H1 (cell line): ENCODE data around the gene ZSCAN21. TPM values are rescaled to one million over a fixed set of nuclear protein-coding genes. Genes with fewer than 3 reads are reported as not detected.

ENCODE experiments used
- CTCF ChIA-PET: fragments of 300-600 bp; sonication (Branson Sonifier 250); formaldehyde crosslinking; loops from one replicate; lab custom pipeline; 2021; ENCODE audit not compliant: partially characterized antibody; lab: Charles Lee
- POLR2A ChIA-PET: fragments of 300-600 bp; sonication (Branson Sonifier 250); formaldehyde crosslinking; loops from one replicate; lab custom pipeline; 2021; ENCODE audit warnings: inconsistent platforms; ENCODE audit not compliant: partially characterized antibody; lab: Charles Lee
- DNase-seq, 2 experiments: peaks; one replicate each; pipeline versions ENCODE4 v3.0.0 to v3.0.0-alpha.2; 2010 to 2022; ENCODE audit warnings: low spot score in 2 of 2, low read depth in 1 of 2, mixed read lengths in 1 of 2
- FAIRE-seq: peaks from 2 replicates; lab custom pipeline; 2011; peaks lifted over from hg19 to GRCh38; lab: Jason Lieb, UNC
- H2AFZ ChIP-seq: 2 replicates; pipeline ENCODE4 v1.8.1; 2012; ENCODE audit warnings: low read length, inconsistent platforms
- H2AK5ac ChIP-seq: 2 replicates; pipeline ENCODE4 v1.6.1; 2013; ENCODE audit warnings: low read depth, low read length
- H2BK120ac ChIP-seq: replicated peaks from 2 replicates; pipeline ENCODE3; 2013; ENCODE audit warnings: low read depth, low read length, inconsistent platforms
- H2BK12ac ChIP-seq: 2 replicates; pipeline ENCODE4 v1.6.1; 2013; ENCODE audit warnings: low read depth, low read length
- H2BK15ac ChIP-seq: 2 replicates; pipeline ENCODE4 v1.6.1; 2013; ENCODE audit warnings: low read length
- H2BK20ac ChIP-seq: 2 replicates; pipeline ENCODE4 v1.6.1; 2013; ENCODE audit warnings: low read length
- H2BK5ac ChIP-seq: 2 replicates; pipeline ENCODE4 v1.6.1; 2013; ENCODE audit warnings: low read depth, low read length
- H3K14ac ChIP-seq: 2 replicates; pipeline ENCODE4 v1.6.1; 2013; ENCODE audit warnings: inconsistent platforms; ENCODE audit not compliant: insufficient read length
- H3K18ac ChIP-seq: 2 replicates; pipeline ENCODE4 v1.6.1; 2013; ENCODE audit warnings: low read length; ENCODE audit errors: extremely low read depth
- H3K23ac ChIP-seq: 2 replicates; pipeline ENCODE4 v1.6.1; 2013; ENCODE audit warnings: inconsistent platforms; ENCODE audit not compliant: insufficient read length
- H3K23me2 ChIP-seq: 2 replicates; pipeline ENCODE4 v1.6.1; 2013; ENCODE audit warnings: low read depth, low read length
- H3K27ac ChIP-seq: 2 replicates; pipeline ENCODE4 v1.6.1; 2011; ENCODE audit warnings: low read depth, low read length, inconsistent platforms
- H3K27me3 ChIP-seq, 4 experiments: replicated peaks in 1 of 4; 1 replicate in 1 of 4; 2 replicates in 3 of 4; pipeline versions ENCODE4 v1.6.1 to v1.8.1; 2011 to 2013; ENCODE audit warnings: low read length in 3 of 4, mild to moderate bottlenecking in 3 of 4, inconsistent platforms in 2 of 4, mixed read lengths in 2 of 4, moderate library complexity in 1 of 4; ENCODE audit not compliant: control insufficient read depth in 3 of 4, insufficient read depth in 3 of 4; ENCODE audit errors: extremely low read depth in 1 of 4
- H3K36me3 ChIP-seq, 4 experiments: 2 replicates each; pipeline versions ENCODE4 v1.6.1 to v1.8.1; 2011 to 2013; ENCODE audit warnings: mild to moderate bottlenecking in 4 of 4, low read length in 3 of 4, moderate library complexity in 2 of 4, control low read depth in 1 of 4, inconsistent platforms in 1 of 4; ENCODE audit not compliant: insufficient read depth in 4 of 4, control insufficient read depth in 2 of 4
- H3K4ac ChIP-seq: replicated peaks from 2 replicates; pipeline ENCODE3; 2013; ENCODE audit warnings: low read length, low read depth, mixed read lengths, inconsistent platforms; ENCODE audit not compliant: insufficient read length
- H3K4me1 ChIP-seq, 4 experiments: replicated peaks in 1 of 4; 1 replicate in 1 of 4; 2 replicates in 3 of 4; pipeline versions ENCODE4 v1.6.1 to v1.8.1; 2011 to 2013; ENCODE audit warnings: low read length in 3 of 4, inconsistent platforms in 2 of 4, mixed read lengths in 1 of 4; ENCODE audit not compliant: insufficient read depth in 4 of 4, control insufficient read depth in 3 of 4
- H3K4me2 ChIP-seq, 2 experiments: 2 replicates each; pipeline versions ENCODE4 v1.6.1 to v1.8.1; 2011 to 2013; ENCODE audit warnings: low read depth in 2 of 2, low read length in 2 of 2, control low read depth in 1 of 2, inconsistent platforms in 1 of 2, mild to moderate bottlenecking in 1 of 2; ENCODE audit not compliant: insufficient read depth in 1 of 2
- H3K4me3 ChIP-seq, 4 experiments: fragments of 200-600, 300-600 bp in 1 of 4; sonication (generic), shearing (Covaris generic), sonication (Bioruptor Twin) in 1 of 4; 2 replicates each; pipeline versions ENCODE4 v1.5.1 to v1.8.1; 2011 to 2016; ENCODE audit warnings: low read length in 4 of 4, low read depth in 3 of 4, control low read depth in 2 of 4, inconsistent platforms in 2 of 4, mild to moderate bottlenecking in 2 of 4, mixed read lengths in 1 of 4, moderate library complexity in 1 of 4; ENCODE audit not compliant: insufficient read depth in 2 of 4; ENCODE audit errors: extremely low read depth in 1 of 4
- H3K56ac ChIP-seq: replicated peaks from 2 replicates; pipeline ENCODE3; 2013; ENCODE audit warnings: low read depth, mild to moderate bottlenecking, mixed read lengths, low read length, inconsistent platforms; ENCODE audit not compliant: insufficient read length
- H3K79me1 ChIP-seq: 2 replicates; pipeline ENCODE4 v1.6.1; 2013; ENCODE audit warnings: low read depth, low read length, control low read depth
- H3K79me2 ChIP-seq, 2 experiments: 2 replicates each; pipeline versions ENCODE4 v1.6.1 to v1.8.1; 2012 to 2013; ENCODE audit warnings: low read length in 2 of 2, mild to moderate bottlenecking in 2 of 2, inconsistent platforms in 1 of 2; ENCODE audit not compliant: insufficient read depth in 2 of 2, control insufficient read depth in 1 of 2
- H3K9ac ChIP-seq, 4 experiments: replicated peaks in 1 of 4; 1 replicate in 1 of 4; 2 replicates in 3 of 4; pipeline versions ENCODE4 v1.6.1 to v1.8.1; 2011 to 2013; ENCODE audit warnings: low read depth in 3 of 4, low read length in 3 of 4, control low read depth in 2 of 4, mild to moderate bottlenecking in 2 of 4, moderate library complexity in 2 of 4, inconsistent platforms in 1 of 4; ENCODE audit errors: extremely low read depth in 1 of 4
- H3K9me3 ChIP-seq, 2 experiments: 2 replicates each; pipeline versions ENCODE4 v1.6.1 to v1.8.1; 2012 to 2013; ENCODE audit warnings: mild to moderate bottlenecking in 2 of 2, moderate library complexity in 2 of 2, control low read depth in 1 of 2, inconsistent platforms in 1 of 2, low read depth in 1 of 2, low read length in 1 of 2, mixed read lengths in 1 of 2; ENCODE audit not compliant: insufficient read depth in 2 of 2
- H4K20me1 ChIP-seq, 2 experiments: replicated peaks in 1 of 2; 2 replicates each; pipeline versions ENCODE3 to v1.8.1; 2011 to 2013; ENCODE audit warnings: inconsistent platforms in 2 of 2, low read length in 2 of 2, mild to moderate bottlenecking in 1 of 2; ENCODE audit not compliant: insufficient read depth in 2 of 2, control insufficient read depth in 1 of 2
- H4K5ac ChIP-seq: 2 replicates; pipeline ENCODE4 v1.6.1; 2013; ENCODE audit warnings: low read length, low read depth, mixed read lengths, inconsistent platforms; ENCODE audit not compliant: insufficient read length
- H4K8ac ChIP-seq: 2 replicates; pipeline ENCODE4 v1.8.0; 2013; ENCODE audit warnings: mild to moderate bottlenecking, moderate library complexity, low read length, inconsistent platforms; ENCODE audit not compliant: insufficient read depth; ENCODE audit errors: extremely low read depth
- H4K91ac ChIP-seq: replicated peaks from 2 replicates; pipeline ENCODE3; 2013; ENCODE audit warnings: low read length, mixed read lengths, inconsistent platforms; ENCODE audit not compliant: insufficient read length
- BRCA1 ChIP-seq: IDR thresholded peaks from 2 replicates; pipeline ENCODE4 v1.6.1; 2012; ENCODE audit warnings: low read depth, low read length, improper control_type of control experiment
- EP300 ChIP-seq, 2 experiments: IDR thresholded peaks; 1 replicate in 1 of 2; 2 replicates in 1 of 2; pipeline ENCODE4 v1.6.1; 2011 to 2012; ENCODE audit warnings: low read depth in 2 of 2, low read length in 2 of 2, mild to moderate bottlenecking in 2 of 2, borderline replicate concordance in 1 of 2, inconsistent platforms in 1 of 2, moderate library complexity in 1 of 2
- FOSL1 ChIP-seq: IDR thresholded peaks from 2 replicates; pipeline ENCODE4 v1.6.1; 2011; ENCODE audit warnings: mild to moderate bottlenecking, low read depth, low read length, moderate library complexity; ENCODE audit not compliant: insufficient read depth
- KDM5A ChIP-seq: fragments of 200-600 bp; IDR thresholded peaks from 2 replicates; pipeline ENCODE4 v1.7.1; 2012; ENCODE audit warnings: mild to moderate bottlenecking, low read length, inconsistent platforms, mixed read lengths
- NANOG ChIP-seq: IDR thresholded peaks from 2 replicates; pipeline ENCODE4 v1.6.1; 2011; ENCODE audit warnings: low read length, low read depth, mild to moderate bottlenecking, inconsistent platforms; ENCODE audit not compliant: insufficient read depth, poor library complexity, severe bottlenecking
- POLR2AphosphoS5 ChIP-seq: IDR thresholded peaks from 2 replicates; pipeline ENCODE4 v1.6.1; 2011; ENCODE audit warnings: low read depth, low read length
- TCF12 ChIP-seq: IDR thresholded peaks from 2 replicates; pipeline ENCODE4 v1.6.1; 2011; ENCODE audit warnings: low read depth, mild to moderate bottlenecking, low read length
- WGBS, 2 experiments: shearing (Covaris generic) in 1 of 2; methylation state at CpG; one replicate each; pipeline versions ENCODE4 v1.1.6 to v1.1.7; 2013 to 2015; ENCODE audit warnings: low lambda C conversion rate in 2 of 2, mixed read lengths in 2 of 2, inconsistent platforms in 1 of 2, low coverage in 1 of 2, missing lambda C conversion rate in 1 of 2; ENCODE audit not compliant: insufficient replicate concordance in 2 of 2, insufficient coverage in 1 of 2, insufficient read length in 1 of 2; ENCODE audit errors: extremely low coverage in 1 of 2, missing lambda C conversion rate in 1 of 2; 5-methylcytosine and 5-hydroxymethylcytosine counted together
- polyA plus RNA-seq, 7 experiments: library from polyadenylated mRNA; depleted of rRNA in 3 of 7; stranded (reverse) in 5 of 7; unstranded in 2 of 7; fragments of >200 nt in 5 of 7; fragments of 200-250 nt in 2 of 7; gene quantifications; 1 replicate in 5 of 7; 2 replicates in 1 of 7; 4 replicates in 1 of 7; pipeline versions ENCODE4 v1.2.1 to v1.2.3, GENCODE V29; 2011 to 2013; ENCODE audit warnings: missing spikeins in 2 of 7, mixed read lengths in 2 of 7
- total RNA-seq: library from RNA; stranded (reverse); fragmentation: NEBNext Ultra II Directional; extraction: Animal tissue kit (Norgen Biotek cat#: 25700); gene quantifications from 2 replicates; pipeline ENCODE4 v1.2.1, GENCODE V29; 2021
- TF ChIP-seq, protein P1 (sequence below): IDR thresholded peaks from 2 replicates; pipeline ENCODE4 v1.6.1; 2011; ENCODE audit warnings: low read depth, mild to moderate bottlenecking, low read length; ENCODE audit not compliant: insufficient read depth
- TF ChIP-seq, protein P2 (sequence below), 3 experiments: IDR thresholded peaks; 1 replicate in 2 of 3; 2 replicates in 1 of 3; pipeline versions ENCODE4 v1.5.1 to v1.6.1; 2011; ENCODE audit warnings: low read length in 3 of 3, mild to moderate bottlenecking in 3 of 3, inconsistent platforms in 2 of 3, low read depth in 1 of 3, moderate library complexity in 1 of 3; ENCODE audit not compliant: insufficient read depth in 1 of 3; ENCODE audit errors: control extremely low read depth in 1 of 3

The ZSCAN21 gene
- total and polyA plus RNA-seq, 2 of the 8 experiments (the other 6 are each of a cell fraction or from before 2014, with no cell fraction given) = 15.4 to 26.1 TPM

DNA sequence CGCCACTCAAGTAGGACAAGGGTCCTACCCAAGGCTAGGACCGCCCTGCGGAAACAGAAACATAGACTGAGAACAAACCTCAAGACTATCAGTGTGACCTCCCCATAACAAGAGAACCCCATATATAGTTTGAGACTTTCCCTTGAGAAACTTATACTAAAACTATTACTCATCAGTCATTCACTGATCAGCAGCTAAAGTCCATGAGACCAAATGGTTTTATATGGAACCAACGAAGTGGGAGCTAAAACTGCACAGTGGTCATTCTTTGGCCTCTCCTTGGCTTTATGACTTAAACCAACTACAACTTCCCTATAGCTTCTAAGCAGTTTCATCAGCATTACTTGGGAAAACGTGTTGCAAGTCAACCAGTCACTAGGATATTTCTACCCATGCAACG, 13.7 kb upstream of the ZSCAN21 start:
- no peak overlapping the region for H4K5ac ChIP-seq
- no peak overlapping the region for H2AK5ac ChIP-seq
- no peaks in the 10 kb centered on the region for H3K23me2 ChIP-seq
- no peak overlapping the region for H3K18ac ChIP-seq
- no peaks in the 10 kb centered on the region for H4K20me1 ChIP-seq
- H3K9ac ChIP-seq = no peak overlapping the region
- no peak overlapping the region for H3K14ac ChIP-seq
- no peak for FAIRE-seq
- no peak overlapping the region for H3K23ac ChIP-seq
- H3K4me3 ChIP-seq = no peak overlapping the region
- no peak overlapping the region for H3K4me2 ChIP-seq
- no peak overlapping the region for H2BK120ac ChIP-seq
- H2AFZ ChIP-seq = no peak overlapping the region
- ChIA-PET CTCF (interaction anchor here (0.5 kb wide), 1 partner anchor 98 kb away, joined by 3 read pairs; no protein-coding TSS in a partner anchor), POLR2A (interaction anchor here (1.5 kb wide), 1 partner anchor 12 kb away, joined by 3 read pairs; no protein-coding TSS in a partner anchor)
- peaks cover 23 to 58% (median 43%) of the 10 kb centered on the region in 4 experiments; a peak in 7 of 8 replicates for H3K36me3 ChIP-seq
- no peak overlapping the region for H4K8ac ChIP-seq
- H2BK12ac ChIP-seq = no peak overlapping the region
- no peak for DNase-seq
- H2BK20ac ChIP-seq = no peak overlapping the region
- no peaks in the 10 kb centered on the region for H3K79me2 ChIP-seq
- H3K4me1 ChIP-seq = no peaks in the 10 kb centered on the region; a peak in 1 of 7 replicates
- no peak overlapping the region for H3K27ac ChIP-seq
- H2BK5ac ChIP-seq = no peak overlapping the region
- H3K56ac ChIP-seq = no peak overlapping the region
- H3K9me3 ChIP-seq = no peaks in the 10 kb centered on the region; a peak in 1 of 4 replicates
- H2BK15ac ChIP-seq = no peak overlapping the region
- WGBS, 2 experiments = 87% methylated on average over 6 of the region's 6 CpGs; no CpG with 5 or more reads in 1 of the 2 experiments
- H4K91ac ChIP-seq = no peak overlapping the region
- TF ChIP-seq KDM5A = no peak
- TF ChIP-seq, protein P1, sequence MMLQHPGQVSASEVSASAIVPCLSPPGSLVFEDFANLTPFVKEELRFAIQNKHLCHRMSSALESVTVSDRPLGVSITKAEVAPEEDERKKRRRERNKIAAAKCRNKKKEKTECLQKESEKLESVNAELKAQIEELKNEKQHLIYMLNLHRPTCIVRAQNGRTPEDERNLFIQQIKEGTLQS = no peak
- TF ChIP-seq TCF12 = no peak
- no peak for TF ChIP-seq BRCA1
- no peak for TF ChIP-seq NANOG
- no peak for TF ChIP-seq EP300 (IDR thresholded peaks at IDR 0.05; ENCODE audit: borderline replicate concordance in 1 of 2, low read depth in 2 of 2, low read length in 2 of 2)
- TF ChIP-seq POLR2AphosphoS5 = no peak
- TF ChIP-seq FOSL1 = no peak
- TF ChIP-seq, protein P2, sequence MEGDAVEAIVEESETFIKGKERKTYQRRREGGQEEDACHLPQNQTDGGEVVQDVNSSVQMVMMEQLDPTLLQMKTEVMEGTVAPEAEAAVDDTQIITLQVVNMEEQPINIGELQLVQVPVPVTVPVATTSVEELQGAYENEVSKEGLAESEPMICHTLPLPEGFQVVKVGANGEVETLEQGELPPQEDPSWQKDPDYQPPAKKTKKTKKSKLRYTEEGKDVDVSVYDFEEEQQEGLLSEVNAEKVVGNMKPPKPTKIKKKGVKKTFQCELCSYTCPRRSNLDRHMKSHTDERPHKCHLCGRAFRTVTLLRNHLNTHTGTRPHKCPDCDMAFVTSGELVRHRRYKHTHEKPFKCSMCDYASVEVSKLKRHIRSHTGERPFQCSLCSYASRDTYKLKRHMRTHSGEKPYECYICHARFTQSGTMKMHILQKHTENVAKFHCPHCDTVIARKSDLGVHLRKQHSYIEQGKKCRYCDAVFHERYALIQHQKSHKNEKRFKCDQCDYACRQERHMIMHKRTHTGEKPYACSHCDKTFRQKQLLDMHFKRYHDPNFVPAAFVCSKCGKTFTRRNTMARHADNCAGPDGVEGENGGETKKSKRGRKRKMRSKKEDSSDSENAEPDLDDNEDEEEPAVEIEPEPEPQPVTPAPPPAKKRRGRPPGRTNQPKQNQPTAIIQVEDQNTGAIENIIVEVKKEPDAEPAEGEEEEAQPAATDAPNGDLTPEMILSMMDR (IDR thresholded peaks at IDR 0.05; ENCODE audit: control extremely low read depth in 1 of 3, insufficient read depth in 1 of 3, low read depth in 1 of 3, low read length in 3 of 3) = no peak
- no peaks in the 10 kb centered on the region for H3K27me3 ChIP-seq
- H3K4ac ChIP-seq = no peak overlapping the region
- no peaks in the 10 kb centered on the region for H3K79me1 ChIP-seq
